Hepatocyte (in vitro differentiated cells): Measurements from ENCODE around the gene CCT3.

Source experiments
- CTCF ChIP-seq: fragments of 200-600 bp; sonication (generic); IDR thresholded peaks from 2 replicates; pipeline ENCODE4 v1.5.1; 2016; ENCODE audit warnings: antibody characterized with exemption, mild to moderate bottlenecking; ENCODE audit not compliant: poor library complexity
- EZH2 ChIP-seq: fragments of 200-600 bp; sonication (generic); IDR thresholded peaks from 2 replicates; pipeline ENCODE4 v1.6.1; 2016; ENCODE audit warnings: antibody characterized with exemption, mild to moderate bottlenecking, borderline replicate concordance
- EZH2phosphoT487 ChIP-seq: fragments of 200-600 bp; sonication (generic); IDR thresholded peaks from one replicate; pipeline ENCODE4 v1.6.1; 2018; ENCODE audit warnings: antibody characterized with exemption, mild to moderate bottlenecking, low read depth, moderate library complexity; ENCODE audit not compliant: unreplicated experiment, severe bottlenecking

GRCh38 chr1:156305215-156305614, 32.9 kb downstream of the CCT3 start:
- TF ChIP-seq CTCF (no peak), EZH2 (no peak), EZH2phosphoT487 (no peak)
